ENCODE results near the gene ELP6.

The ELP6 gene

DNA sequence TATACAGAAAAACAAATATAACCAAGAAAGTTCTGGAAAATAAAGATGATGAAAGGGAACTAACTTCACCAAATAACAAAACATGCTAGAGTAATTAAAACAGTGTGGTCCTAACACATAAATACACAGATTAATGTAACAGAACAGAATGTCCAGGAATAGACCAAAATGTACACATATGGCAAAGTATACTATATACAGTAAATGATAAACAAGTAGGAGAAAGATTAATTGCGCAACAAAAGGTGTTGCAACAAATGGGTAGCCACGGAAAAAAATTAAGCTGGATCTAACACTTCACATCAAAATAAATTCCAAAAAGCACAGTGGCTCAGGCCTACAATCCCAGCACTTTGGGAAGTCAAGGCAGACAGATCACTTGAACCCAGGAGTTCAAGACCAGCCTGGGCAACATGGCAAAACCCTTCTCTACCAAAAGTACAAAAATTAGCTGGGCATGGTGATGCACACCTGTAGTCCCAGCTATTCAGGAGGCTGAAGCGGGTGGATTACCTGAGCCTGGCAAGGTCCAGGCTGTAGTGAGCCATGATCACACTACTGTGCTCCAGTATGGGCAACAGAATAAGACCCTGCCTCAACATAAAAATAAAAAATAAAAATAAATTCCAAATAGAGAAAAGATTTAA, 57.6 kb downstream of the ELP6 start:
- DNase-seq, result no peak

DNA sequence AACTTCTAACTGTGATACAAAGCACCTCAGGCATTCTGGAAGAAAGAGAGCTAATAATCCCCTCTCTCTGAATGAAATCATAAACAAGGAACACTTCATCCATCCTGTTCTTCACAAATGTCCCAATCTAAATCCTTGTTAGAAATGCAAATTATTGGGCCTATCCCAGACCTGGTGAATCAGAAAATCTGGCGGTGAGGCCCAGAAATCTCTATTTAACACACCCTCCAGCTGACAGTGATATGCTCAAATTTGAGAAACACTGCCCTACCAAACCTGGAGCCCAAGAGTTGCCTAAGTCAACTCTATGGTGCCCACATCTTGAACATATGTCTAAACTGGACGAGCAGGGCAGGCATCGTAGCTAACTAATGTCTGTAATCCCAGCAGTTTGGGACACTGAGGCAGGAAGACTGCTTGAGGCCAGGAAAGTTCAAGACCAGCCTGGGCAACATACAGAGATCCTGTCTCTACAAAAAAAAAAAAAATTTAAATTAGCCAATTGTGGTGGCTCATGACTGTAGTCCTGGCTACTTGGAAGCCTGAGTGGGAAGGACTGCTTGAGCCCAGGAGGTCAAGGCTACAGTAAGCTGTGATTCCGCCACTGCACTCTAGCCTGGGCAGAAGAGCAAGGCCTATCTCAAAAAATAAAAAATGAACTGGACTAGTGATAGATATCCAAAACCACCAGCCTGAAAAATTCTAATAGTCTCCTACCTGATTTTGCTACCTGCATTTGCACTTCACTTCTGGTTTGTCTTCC, 60.9 kb downstream of the ELP6 start:
- DNase-seq, result no peak

Data from NK-92 treated with Interleukin-12 subunit alpha and Interleukin-12 subunit beta, amount 100 ng/mL, for 24 hours (cell line).